Body of pancreas (tissue), 4 donors: ENCODE measurements around the gene PPP1R12A. TPM values are rescaled to one million over a fixed set of nuclear protein-coding genes. Genes with fewer than 3 reads are reported as not detected.

Experiments
- ATAC-seq: fragments of 150-250 bp; one replicate; pipeline ENCODE4 v1.9.1; 2016
- DNase-seq, 4 donors: peaks; one replicate each; pipeline ENCODE4 v3.0.0-alpha.2; 2019
- H3K27ac ChIP-seq, 4 donors: fragments of 200-600 bp; sonication (generic); 1 replicate in 3 of 4; 2 replicates in 1 of 4; pipeline versions ENCODE4 v1.5.1 to v1.6.1; 2016 to 2019; ENCODE audit warnings: mild to moderate bottlenecking in 1 of 4, mixed read lengths in 1 of 4, moderate library complexity in 1 of 4
- H3K27me3 ChIP-seq, 2 donors: fragments of 200-600 bp; sonication (generic); one replicate each; pipeline ENCODE4 v1.6.0; 2016; ENCODE audit warnings: mild to moderate bottlenecking in 1 of 2
- H3K36me3 ChIP-seq, 2 donors: fragments of 200-600 bp; sonication (generic); replicated peaks in 1 of 2; 2 replicates each; pipeline ENCODE4 v1.5.1; 2016; ENCODE audit warnings: low read depth in 2 of 2; ENCODE audit not compliant: insufficient read depth in 1 of 2
- H3K4me1 ChIP-seq: fragments of 200-600 bp; sonication (generic); one replicate; pipeline ENCODE4 v1.6.0; 2016
- H3K4me3 ChIP-seq, 2 donors: fragments of 200-600 bp; sonication (generic); 1 replicate in 1 of 2; 2 replicates in 1 of 2; pipeline ENCODE4 v1.5.1; 2016 to 2019
- H3K9me3 ChIP-seq, 3 donors: fragments of 200-600 bp; sonication (generic); 1 replicate in 2 of 3; 2 replicates in 1 of 3; pipeline ENCODE4 v1.5.1; 2016
- CTCF ChIP-seq, 7 experiments: fragments of 450-650 bp in 4 of 7; fragments of 200-600 bp in 3 of 7; sonication (generic) in 3 of 7; IDR thresholded peaks; one replicate each; pipeline ENCODE4 v1.5.1; 2016 to 2019; ENCODE audit warnings: antibody characterized with exemption in 7 of 7
- POLR2A ChIP-seq, 3 donors: fragments of 450-650 bp; IDR thresholded peaks; one replicate each; pipeline ENCODE4 v1.6.1; 2016; ENCODE audit warnings: antibody characterized with exemption in 3 of 3, mild to moderate bottlenecking in 2 of 3
- WGBS, 2 donors: methylation state at CpG; one replicate each; pipeline ENCODE4 v1.1.5; 2017; 5-methylcytosine and 5-hydroxymethylcytosine counted together
- intact Hi-C: fragments of 100-400 bp; cut with DNase I; formaldehyde crosslinking; loops from one replicate; pipeline ENCODE4 v1.15.1; 2023
- total RNA-seq, 2 donors: library from RNA; depleted of rRNA; stranded (reverse); fragments of >200 nt; gene quantifications; one replicate each; pipeline ENCODE4 v1.1.0, GENCODE V29; 2016

PPP1R12A gene
- total RNA-seq, 2 donors from 2014 or later = 45.4 to 65.6 TPM

GRCh38 chr12:79920421-79921238, 14.3 kb downstream of the PPP1R12A start:
- ATAC-seq = no peak
- DNase-seq = no peak
- no peak for TF ChIP-seq POLR2A (IDR thresholded peaks at IDR 0.05)
- no peak for TF ChIP-seq CTCF (IDR thresholded peaks at IDR 0.05)
- Histone ChIP-seq H3K36me3 (no peaks in the 10 kb centered on the region), H3K4me3 (no peak overlapping the region), H3K27ac (no peak overlapping the region), H3K9me3 (no peaks in the 10 kb centered on the region), H3K27me3 (no peaks in the 10 kb centered on the region), H3K4me1 (peaks cover 15% of the 10 kb centered on the region)
- 72 to 79% methylated on average over 5 of the region's 5 CpGs for WGBS, 2 donors
- intact Hi-C loops = no loop called here

GRCh38 chr12:79919762-79920161, 15.1 kb downstream of the PPP1R12A start:
- no peak for DNase-seq
- Histone ChIP-seq H3K27me3 (no peaks in the 10 kb centered on the region), H3K27ac (no peak overlapping the region), H3K36me3 (no peaks in the 10 kb centered on the region), H3K4me3 (no peak overlapping the region), H3K9me3 (no peaks in the 10 kb centered on the region), H3K4me1 (peaks cover 17% of the 10 kb centered on the region)
- WGBS, 2 donors = 81 to 83% methylated on average over 1 of the region's 1 CpG
- TF ChIP-seq CTCF (IDR thresholded peaks at IDR 0.05) (no peak), POLR2A (IDR thresholded peaks at IDR 0.05) (no peak)
- intact Hi-C loops = no loop called here
- no peak for ATAC-seq

- no peaks in the 10 kb centered on the region for H3K27me3 ChIP-seq
- no peak overlapping the region for H3K4me3 ChIP-seq
- no peaks in the 10 kb centered on the region for H3K36me3 ChIP-seq
- TF ChIP-seq POLR2A (IDR thresholded peaks at IDR 0.05) (no peak), CTCF (IDR thresholded peaks at IDR 0.05) (no peak)
- no peak overlapping the region for H3K27ac ChIP-seq
- peaks cover 17% of the 10 kb centered on the region for H3K4me1 ChIP-seq
- DNase-seq (no peak), ATAC-seq (no peak)
- intact Hi-C loops = no loop called here
- WGBS, 2 donors = 95 to 96% methylated on average over 2 of the region's 2 CpGs
- no peaks in the 10 kb centered on the region for H3K9me3 ChIP-seq
Observed at GRCh38 chr12:79916826-79917225, 18.1 kb downstream of the PPP1R12A start.

- intact Hi-C loops = no loop called here
- H3K4me3 ChIP-seq = no peak overlapping the region
- H3K9me3 ChIP-seq = no peaks in the 10 kb centered on the region
- no peaks in the 10 kb centered on the region for H3K27me3 ChIP-seq
- 84 to 85% methylated on average over 6 of the region's 6 CpGs for WGBS, 2 donors
- H3K36me3 ChIP-seq = no peaks in the 10 kb centered on the region
- ATAC-seq (no peak), DNase-seq (no peak)
- TF ChIP-seq POLR2A (IDR thresholded peaks at IDR 0.05) = no peak
- TF ChIP-seq CTCF (IDR thresholded peaks at IDR 0.05) = no peak
- H3K27ac ChIP-seq = no peak overlapping the region
- peaks cover 14% of the 10 kb centered on the region for H3K4me1 ChIP-seq
Observed at GRCh38 chr12:79911889-79912656, 22.8 kb downstream of the PPP1R12A start.
